ENCODE measurements around the gene CAVIN1. TPM values are rescaled to one million over a fixed set of nuclear protein-coding genes. Genes with fewer than 3 reads are reported as not detected.
"Not testable (repeated sequence)": the region's sequence is repeated elsewhere in the genome, so short reads cannot be mapped to it uniquely, and the experiment has no call there.

The CAVIN1 gene
- total RNA-seq, 2 experiments from 2014 or later: 5.1 to 5.3 TPM

GRCh38 chr17:42392692-42393415 is 30.2 kb downstream of the CAVIN1 start:
- POLR2A ChIA-PET: interaction anchor here (0.6 to 1.5 kb wide), 5 partner anchors 14 to 615 kb away, joined by 3 to 6 read pairs (median 4); no protein-coding TSS in a partner anchor
- Mint-ChIP-seq H3K4me1 (peaks cover 31% of the 10 kb centered on the region), H3K9me3 (peaks cover 2% of the 10 kb centered on the region), H3K27me3 (no peaks in the 10 kb centered on the region), H3K27ac (peak overlapping the region; percentile 52), H3K36me3 (no peaks in the 10 kb centered on the region), H3K4me3 (no peak overlapping the region)
- DNase-seq (no peak), ATAC-seq (ENCODE audit: low read depth) (no peak)

GRCh38 chr17:42391439-42391838 is 31.6 kb downstream of the CAVIN1 start:
- H3K36me3 Mint-ChIP-seq; H3K9me3 Mint-ChIP-seq; ATAC-seq (ENCODE audit: low read depth); H3K4me3 Mint-ChIP-seq; H3K27ac Mint-ChIP-seq; H3K27me3 Mint-ChIP-seq; DNase-seq: not testable (repeated sequence)
- POLR2A ChIA-PET: interaction anchor here (1.2 kb wide), 1 partner anchor 12 kb away, joined by 3 read pairs; no protein-coding TSS in a partner anchor
- H3K4me1 Mint-ChIP-seq: peaks cover 37% of the 10 kb centered on the region

- ATAC-seq (ENCODE audit: low read depth) (no peak), DNase-seq (no peak)
- H3K4me3 Mint-ChIP-seq: peak overlapping the region; percentile 60
- no peaks in the 10 kb centered on the region for H3K27me3 Mint-ChIP-seq
- H3K27ac Mint-ChIP-seq: peak overlapping the region; percentile 82
- H3K36me3 Mint-ChIP-seq: peaks cover 5% of the 10 kb centered on the region
- peaks cover 42% of the 10 kb centered on the region for H3K4me1 Mint-ChIP-seq
- POLR2A ChIA-PET: interaction anchor here (0.6 to 2.1 kb wide), 3 partner anchors 11 to 701 kb away, joined by 3 to 14 read pairs (median 6); partner anchors contain the start of gene EIF1
- H3K9me3 Mint-ChIP-seq: no peaks in the 10 kb centered on the region
Observed at GRCh38 chr17:42389899-42390298, 33.2 kb downstream of the CAVIN1 start.

GRCh38 chr17:42389135-42389417 is 34.0 kb downstream of the CAVIN1 start:
- no peaks in the 10 kb centered on the region for H3K9me3 Mint-ChIP-seq
- peak overlapping the region; percentile 94 for H3K4me3 Mint-ChIP-seq
- H3K36me3 Mint-ChIP-seq: peaks cover 5% of the 10 kb centered on the region
- POLR2A ChIA-PET: interaction anchor here (0.9 to 2.1 kb wide), 18 partner anchors 9 to 701 kb away, joined by 3 to 14 read pairs (median 6); partner anchors contain the start of genes DHX58, EIF1 and MLX
- peak overlapping the region; percentile 99 for H3K27ac Mint-ChIP-seq
- no peak for ATAC-seq (ENCODE audit: low read depth)
- no peak for DNase-seq
- H3K27me3 Mint-ChIP-seq: no peaks in the 10 kb centered on the region
- peaks cover 40% of the 10 kb centered on the region for H3K4me1 Mint-ChIP-seq

GRCh38 chr17:42388381-42389134 is 34.5 kb downstream of the CAVIN1 start, which contains the start of gene STAT3:
Gene STAT3, minus strand, starts transcription at chr17:42388442. Its CDS starts 39,926 bp downstream, at chr17:42348516.
- DNase-seq (peak; percentile 100), ATAC-seq (ENCODE audit: low read depth) (peak; percentile 93)
- POLR2A ChIA-PET: interaction anchor here (0.8 to 2.1 kb wide), 21 partner anchors 9 to 700 kb away, joined by 3 to 14 read pairs (median 5); partner anchors contain the start of genes DHX58, EIF1 and MLX
- Mint-ChIP-seq H3K4me1 (peaks cover 41% of the 10 kb centered on the region), H3K27me3 (no peaks in the 10 kb centered on the region), H3K9me3 (no peaks in the 10 kb centered on the region), H3K4me3 (peak within 1 kb of the TSS; percentile 94), H3K36me3 (peaks cover 7% of the 10 kb centered on the region), H3K27ac (peak within 1 kb of the TSS; percentile 99)

- Mint-ChIP-seq H3K36me3 (peaks cover 7% of the 10 kb centered on the region), H3K4me3 (peak overlapping the region; percentile 94), H3K4me1 (peaks cover 38% of the 10 kb centered on the region), H3K27me3 (no peaks in the 10 kb centered on the region), H3K9me3 (no peaks in the 10 kb centered on the region), H3K27ac (peak overlapping the region; percentile 99)
- DNase-seq (no peak), ATAC-seq (ENCODE audit: low read depth) (peak; percentile 1)
- POLR2A ChIA-PET: interaction anchor here (0.8 to 2.1 kb wide), 19 partner anchors 9 to 275 kb away, joined by 3 to 14 read pairs (median 5); partner anchors contain the start of genes DHX58 and MLX
Observed at GRCh38 chr17:42387661-42388380, 35.2 kb downstream of the CAVIN1 start.

- Mint-ChIP-seq H3K4me1 (peaks cover 40% of the 10 kb centered on the region), H3K4me3 (peak overlapping the region; percentile 94), H3K36me3 (peaks cover 7% of the 10 kb centered on the region), H3K27me3 (no peaks in the 10 kb centered on the region), H3K27ac (peak overlapping the region; percentile 99), H3K9me3 (no peaks in the 10 kb centered on the region)
- DNase-seq (no peak), ATAC-seq (ENCODE audit: low read depth) (no peak)
- POLR2A ChIA-PET: no interaction called here
Observed at GRCh38 chr17:42386777-42387657, 36.0 kb downstream of the CAVIN1 start.

GRCh38 chr17:42381898-42382297 is 41.2 kb downstream of the CAVIN1 start:
- Mint-ChIP-seq H3K4me1 (peaks cover 50% of the 10 kb centered on the region), H3K36me3 (peaks cover 11% of the 10 kb centered on the region), H3K27ac (peak overlapping the region; percentile 50), H3K4me3 (no peak overlapping the region), H3K27me3 (no peaks in the 10 kb centered on the region), H3K9me3 (no peaks in the 10 kb centered on the region)
- no peak for DNase-seq
- POLR2A ChIA-PET: interaction anchor here (0.7 kb wide), 2 partner anchors 33 to 451 kb away, joined by 3 to 5 read pairs; partner anchors contain the start of gene ODAD4
- ATAC-seq (ENCODE audit: low read depth): no peak

- no peaks in the 10 kb centered on the region for H3K27me3 Mint-ChIP-seq
- H3K27ac Mint-ChIP-seq: peak overlapping the region; percentile 54
- POLR2A ChIA-PET: no interaction called here
- DNase-seq (no peak), ATAC-seq (ENCODE audit: low read depth) (no peak)
- peaks cover 44% of the 10 kb centered on the region for H3K4me1 Mint-ChIP-seq
- H3K9me3 Mint-ChIP-seq: no peaks in the 10 kb centered on the region
- no peak overlapping the region for H3K4me3 Mint-ChIP-seq
- H3K36me3 Mint-ChIP-seq: peaks cover 8% of the 10 kb centered on the region
Observed at GRCh38 chr17:42380935-42381334, 42.1 kb downstream of the CAVIN1 start.

GRCh38 chr17:42378959-42379594 is 44.0 kb downstream of the CAVIN1 start:
- H3K4me1 Mint-ChIP-seq: peaks cover 40% of the 10 kb centered on the region
- DNase-seq: no peak
- POLR2A ChIA-PET: interaction anchor here (0.6 to 1.8 kb wide), 3 partner anchors 10 to 25 kb away, joined by 3 to 14 read pairs (median 5); partner anchors contain the start of gene STAT3

GRCh38 chr17:42378359-42378958 is 44.6 kb downstream of the CAVIN1 start:
- ATAC-seq (ENCODE audit: low read depth) (no peak), DNase-seq (no peak)
- no peaks in the 10 kb centered on the region for H3K27me3 Mint-ChIP-seq
- H3K9me3 Mint-ChIP-seq: no peaks in the 10 kb centered on the region
- H3K4me3 Mint-ChIP-seq: peak overlapping the region; percentile 86
- peaks cover 39% of the 10 kb centered on the region for H3K4me1 Mint-ChIP-seq
- POLR2A ChIA-PET: interaction anchor here (0.6 to 1.8 kb wide), 3 partner anchors 10 to 57 kb away, joined by 3 to 14 read pairs (median 4); partner anchors contain the start of gene STAT3
- H3K27ac Mint-ChIP-seq: peak overlapping the region; percentile 85
- H3K36me3 Mint-ChIP-seq: peaks cover 4% of the 10 kb centered on the region

More at GRCh38 chr17:42378959-42379594, 44.0 kb downstream of the CAVIN1 start:
- Mint-ChIP-seq H3K36me3 (peaks cover 6% of the 10 kb centered on the region), H3K4me3 (peak overlapping the region; percentile 86), H3K9me3 (no peaks in the 10 kb centered on the region), H3K27me3 (no peaks in the 10 kb centered on the region), H3K27ac (peak overlapping the region; percentile 85)
- peak; percentile 48 for ATAC-seq (ENCODE audit: low read depth)

All from activated naive CD8-positive, alpha-beta T cell treated with anti-CD3 and anti-CD28 coated beads, Interleukin-2, amount 10 ng/mL, durations not matched to agents 7 days and 5 days (primary cell).